ENCODE results near the gene DVL1.

The DVL1 gene

GRCh38 chr1:1324524-1325287 lies 24.5 kb downstream of the DVL1 start, which contains the start of the genes CPTP and INTS11:
Gene CPTP, plus strand, starts transcription at chr1:1324802. Its CDS starts 2,109 bp downstream, at chr1:1326911.
Gene INTS11, minus strand, starts transcription at chr1:1324660. Its CDS starts 52 bp downstream, at chr1:1324608.
- no peak for TF ChIP-seq CTCF (IDR thresholded peaks at IDR 0.05; ENCODE audit: unreplicated experiment in 3 of 3)

GRCh38 chr1:1324084-1324523 lies 25.1 kb downstream of the DVL1 start:
- Mint-ChIP-seq H3K4me1 (peaks cover 21% of the 10 kb centered on the region), H3K27ac (no peak overlapping the region), H3K27me3 (ENCODE audit: low read depth) (no peaks in the 10 kb centered on the region)

More at GRCh38 chr1:1324524-1325287, 24.5 kb downstream of the DVL1 start, which contains the start of the genes CPTP and INTS11:
- Mint-ChIP-seq H3K27me3 (ENCODE audit: low read depth) (no peaks in the 10 kb centered on the region), H3K36me3 (ENCODE audit: low read depth) (peaks cover under 1% of the 10 kb centered on the region), H3K4me1 (peaks cover 18% of the 10 kb centered on the region), H3K4me3 (peak within 1 kb of the TSS; percentile 90 to 97 (median 91)), H3K27ac (peak within 1 kb of the TSS in 2 of 3 experiments; percentile 48 to 77), H3K9me3 (no peaks in the 10 kb centered on the region)

GRCh38 chr1:1322952-1323351 lies 26.3 kb downstream of the DVL1 start:
- H3K27me3 Mint-ChIP-seq (ENCODE audit: low read depth) = no peaks in the 10 kb centered on the region
- peak overlapping the region in 1 of 3 experiments; percentile 77 for H3K27ac Mint-ChIP-seq
- H3K4me3 Mint-ChIP-seq = peak overlapping the region; percentile 91 to 97 (median 92)
- H3K9me3 Mint-ChIP-seq = no peaks in the 10 kb centered on the region
- peaks cover 6% of the 10 kb centered on the region for H3K36me3 Mint-ChIP-seq (ENCODE audit: low read depth)
- H3K4me1 Mint-ChIP-seq = peaks cover 26% of the 10 kb centered on the region
- no peak for TF ChIP-seq CTCF (IDR thresholded peaks at IDR 0.05; ENCODE audit: unreplicated experiment in 3 of 3)

More at GRCh38 chr1:1324084-1324523, 25.1 kb downstream of the DVL1 start:
- no peak for TF ChIP-seq CTCF (IDR thresholded peaks at IDR 0.05; ENCODE audit: unreplicated experiment in 3 of 3)
- Mint-ChIP-seq H3K4me3 (peak overlapping the region; percentile 34 to 91 (median 87)), H3K9me3 (no peaks in the 10 kb centered on the region), H3K36me3 (ENCODE audit: low read depth) (peaks cover 5% of the 10 kb centered on the region)

- peak overlapping the region; percentile 84 to 92 (median 90) for H3K4me3 Mint-ChIP-seq
- H3K9me3 Mint-ChIP-seq = no peaks in the 10 kb centered on the region
These were observed 26.8 kb downstream of the DVL1 start for GRCh38 chr1:1322418-1322817.

GRCh38 chr1:1321477-1321876 lies 27.7 kb downstream of the DVL1 start:
- TF ChIP-seq CTCF (IDR thresholded peaks at IDR 0.05; ENCODE audit: unreplicated experiment in 3 of 3) = no peak
- Mint-ChIP-seq H3K4me3 (peak overlapping the region in 2 of 3 experiments; percentile 49 to 67), H3K36me3 (ENCODE audit: low read depth) (peaks cover 11% of the 10 kb centered on the region), H3K4me1 (peaks cover 32% of the 10 kb centered on the region), H3K27ac (no peak overlapping the region), H3K9me3 (no peaks in the 10 kb centered on the region), H3K27me3 (ENCODE audit: low read depth) (no peaks in the 10 kb centered on the region)

More at GRCh38 chr1:1322418-1322817, 26.8 kb downstream of the DVL1 start:
- TF ChIP-seq CTCF (IDR thresholded peaks at IDR 0.05; ENCODE audit: unreplicated experiment in 3 of 3) = no peak
- Mint-ChIP-seq H3K36me3 (ENCODE audit: low read depth) (peaks cover 8% of the 10 kb centered on the region), H3K27me3 (ENCODE audit: low read depth) (no peaks in the 10 kb centered on the region), H3K4me1 (peaks cover 29% of the 10 kb centered on the region), H3K27ac (peak overlapping the region in 1 of 3 experiments; percentile 77)

All from nephron (organoid).